HG02763 (cell line): ENCODE results near the gene HAL.
"Not testable (repeated sequence)": the region's sequence is repeated elsewhere in the genome, so short reads cannot be mapped to it uniquely, and the experiment has no call there.

ENCODE experiments used
- ATAC-seq: cut with Tn5 transposase; IDR thresholded peaks from one replicate; pipeline ENCODE4 v1.9.1; 2021; ENCODE audit warnings: mild to moderate bottlenecking, moderate library complexity; ENCODE audit not compliant: unreplicated experiment

The HAL gene

DNA sequence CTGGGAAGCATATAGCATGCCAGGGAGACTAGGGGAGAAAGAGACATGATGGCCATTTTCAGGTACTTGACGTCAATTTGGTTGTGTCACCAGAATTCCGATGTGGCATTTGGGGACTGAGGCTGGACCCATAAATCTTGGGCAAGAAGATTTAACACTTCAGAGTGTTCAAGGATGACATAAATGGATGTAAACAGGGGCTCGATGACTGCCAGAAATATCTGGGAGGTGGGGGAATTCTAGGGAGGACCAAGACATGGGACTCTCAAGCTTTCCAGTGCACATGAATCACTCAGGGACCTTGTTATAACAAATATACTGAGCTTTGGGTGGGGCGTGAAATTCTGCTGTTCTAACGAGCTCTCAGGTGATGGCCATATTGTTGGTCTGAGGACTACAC lies 17.8 kb downstream of the HAL start:
- no peak for ATAC-seq

DNA sequence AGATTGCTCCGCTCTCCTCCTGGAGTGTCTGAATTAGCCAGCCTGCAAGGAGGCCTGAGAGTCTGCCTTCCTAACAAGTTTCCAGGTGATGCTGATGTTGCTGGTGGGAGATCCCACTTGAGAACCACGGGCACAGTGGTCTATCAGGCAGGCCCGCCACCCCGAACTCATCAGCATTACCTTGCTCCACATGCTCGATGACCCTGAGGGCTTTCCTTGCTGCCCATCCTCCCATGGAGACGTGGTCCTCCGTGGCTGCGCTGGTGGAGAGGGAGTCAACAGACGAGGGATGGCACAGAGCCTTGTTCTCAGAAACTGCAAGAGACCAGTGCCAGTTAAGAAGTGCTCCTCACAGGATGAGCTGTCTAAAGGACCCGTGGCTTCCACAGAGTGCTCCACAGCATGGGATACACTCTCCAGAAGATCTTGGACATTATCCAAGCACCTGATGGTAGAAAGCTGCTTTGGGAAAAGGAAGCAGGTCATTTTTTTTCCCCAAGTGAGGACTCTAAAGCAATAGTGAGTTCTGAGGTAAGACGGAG lies 18.3 kb downstream of the HAL start:
- no peak for ATAC-seq

GRCh38 chr12:95976416-95976832 lies 19.7 kb downstream of the HAL start:
- ATAC-seq, result no peak

DNA sequence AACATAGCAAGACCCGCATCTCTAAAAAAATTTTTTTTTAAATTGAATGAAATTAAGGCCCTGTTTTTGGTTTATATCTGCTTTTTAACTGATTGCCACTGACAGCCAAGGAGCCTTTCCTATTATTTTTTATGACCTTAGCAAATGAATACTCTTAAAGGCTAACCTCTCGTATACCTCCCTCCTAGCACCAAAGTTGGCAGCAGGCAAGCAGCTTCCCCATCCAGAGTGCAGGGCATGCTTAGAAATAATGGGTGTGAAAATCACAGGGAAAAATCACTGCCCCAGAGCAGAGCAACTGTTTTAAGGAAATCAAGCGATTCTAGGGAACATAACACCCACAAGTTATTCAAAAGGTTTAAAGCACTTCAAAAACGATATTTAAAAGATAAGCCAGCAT lies 20.7 kb downstream of the HAL start:
- ATAC-seq, result no peak

- ATAC-seq, result no peak
These were observed 21.8 kb downstream of the HAL start for GRCh38 chr12:95974358-95974757.

DNA sequence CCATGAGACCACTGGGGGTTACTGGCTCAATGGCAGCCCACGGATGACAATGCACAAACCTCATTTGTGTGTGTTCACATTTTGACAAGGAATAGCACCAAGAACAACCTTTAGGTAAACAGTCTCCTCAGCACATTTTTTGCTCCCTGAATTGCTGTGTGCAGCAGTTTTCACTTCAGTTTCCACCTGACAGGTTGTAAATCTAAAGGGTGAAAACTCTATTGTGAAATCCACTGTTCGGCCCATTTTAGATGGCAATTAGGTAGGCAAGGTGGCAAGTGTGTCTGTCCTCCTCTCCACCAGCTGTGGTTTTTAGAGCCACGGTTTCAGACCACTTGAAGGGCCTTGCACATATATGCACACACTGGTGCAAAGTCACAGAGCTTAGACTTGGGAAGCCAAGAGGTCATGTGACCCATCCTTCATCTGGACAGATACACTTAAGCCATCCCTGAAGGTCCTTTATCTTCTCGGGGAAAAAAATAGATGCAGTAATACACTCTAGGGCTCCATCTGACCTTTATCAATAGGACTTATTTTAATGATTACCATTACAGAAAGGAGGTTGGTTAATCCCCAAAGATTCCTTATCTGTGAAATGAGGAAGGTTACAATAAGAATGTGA lies 23.2 kb downstream of the HAL start:
- ATAC-seq, result no peak

GRCh38 chr12:95970905-95971304 lies 25.2 kb downstream of the HAL start:
- ATAC-seq, result no peak

GRCh38 chr12:95969116-95969515 lies 27.0 kb downstream of the HAL start:
- not testable (repeated sequence) for ATAC-seq

DNA sequence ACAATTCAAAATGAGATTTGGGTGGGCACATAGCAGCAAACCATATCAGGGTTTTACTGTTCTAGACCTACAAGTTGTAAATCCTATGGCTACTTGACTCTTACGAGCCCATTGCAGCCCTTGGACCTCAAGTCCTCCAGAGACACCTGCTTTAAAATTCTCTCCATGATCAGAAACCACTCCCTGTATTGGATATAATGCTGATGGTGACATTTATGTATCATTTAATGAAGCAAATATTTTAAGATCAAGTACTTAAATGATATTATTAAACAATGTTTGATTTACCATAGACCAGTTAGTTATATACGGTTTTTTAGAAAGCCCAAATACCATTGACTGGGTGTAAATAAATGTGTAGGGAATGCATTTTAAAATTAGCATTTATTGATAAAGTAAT lies 28.8 kb downstream of the HAL start:
- no peak for ATAC-seq

DNA sequence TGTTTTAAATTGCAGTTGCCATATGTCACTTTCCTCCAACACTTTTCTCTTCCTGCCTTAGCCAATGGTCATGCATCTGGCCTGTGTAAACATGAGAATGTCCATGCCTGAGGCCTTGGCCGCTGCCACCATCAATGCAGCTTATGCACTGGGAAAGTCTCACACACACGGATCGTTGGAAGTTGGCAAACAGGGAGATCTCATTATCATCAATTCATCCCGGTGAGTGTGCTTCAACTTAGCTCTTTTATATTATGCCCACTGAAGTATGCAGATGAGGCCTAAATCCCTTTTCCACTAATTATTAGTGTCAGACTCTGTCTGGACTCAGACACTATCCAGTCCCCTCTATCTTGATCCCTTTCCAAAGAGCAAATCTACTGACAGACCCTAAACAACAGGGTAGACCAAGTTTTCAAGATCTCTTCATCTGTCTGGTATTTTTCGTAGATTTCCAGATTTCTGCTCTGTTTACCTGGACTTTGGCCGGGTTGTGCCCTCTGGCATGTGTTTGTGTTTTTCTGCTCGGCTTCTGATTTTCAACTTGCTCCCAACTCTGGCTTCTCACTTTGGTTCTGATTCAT lies 29.8 kb downstream of the HAL start:
- ATAC-seq, result no peak

DNA sequence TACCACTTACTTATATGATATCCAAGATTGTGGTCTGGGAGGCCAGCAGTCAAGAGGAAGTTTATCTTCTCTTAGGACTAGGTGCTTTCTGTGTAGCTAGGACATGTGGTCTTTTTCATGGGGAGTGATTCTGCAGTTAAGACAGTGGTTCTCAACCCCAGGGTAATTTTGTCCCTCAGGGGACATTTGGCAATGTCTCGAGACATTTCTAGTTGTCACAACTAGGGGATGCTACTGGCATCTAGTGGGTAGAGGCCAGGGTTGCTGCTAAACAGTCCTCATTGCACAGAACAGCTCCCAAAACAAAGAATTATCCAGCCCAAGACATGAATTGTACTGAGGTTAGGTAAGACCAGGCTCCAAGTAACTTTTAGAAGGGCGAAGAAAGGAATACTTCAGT lies 33.0 kb downstream of the HAL start:
- ATAC-seq, result no peak

GRCh38 chr12:95962222-95962621 lies 33.9 kb downstream of the HAL start:
- no peak for ATAC-seq

GRCh38 chr12:95960241-95960640 lies 35.9 kb downstream of the HAL start:
- no peak for ATAC-seq

GRCh38 chr12:95959107-95959506 lies 37.0 kb downstream of the HAL start:
- no peak for ATAC-seq

- no peak for ATAC-seq
These were observed 39.5 kb downstream of the HAL start for GRCh38 chr12:95956557-95957145.

DNA sequence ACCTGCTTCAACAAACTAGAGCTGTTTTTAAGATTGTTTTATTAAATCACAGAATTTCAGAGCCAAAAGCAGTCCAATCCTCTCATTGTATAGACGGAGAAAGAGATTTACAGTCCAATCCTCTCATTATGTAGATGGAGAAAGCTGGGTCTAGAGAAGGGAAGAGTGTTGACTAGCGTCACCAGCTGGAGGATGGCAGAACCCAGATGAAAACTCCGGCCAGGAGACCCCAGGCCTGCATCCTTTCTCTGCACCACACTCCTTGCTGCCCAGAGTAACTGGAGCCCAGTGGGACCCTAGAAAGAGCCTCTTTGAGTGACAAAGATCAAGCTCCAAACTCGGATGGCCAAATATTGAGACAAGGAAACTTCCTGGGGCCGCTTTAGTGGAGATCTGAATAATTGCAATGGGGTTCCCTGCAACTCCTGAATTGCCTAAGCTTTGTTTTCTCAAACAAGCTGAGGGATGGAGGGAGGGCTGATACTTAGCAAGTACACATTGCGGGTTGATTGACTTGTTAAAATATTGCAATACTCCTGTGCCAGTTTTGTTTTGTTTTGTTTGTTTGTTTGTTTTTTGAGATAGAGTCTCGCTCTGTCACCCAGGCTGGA lies 40.5 kb downstream of the HAL start:
- ATAC-seq, result no peak

DNA sequence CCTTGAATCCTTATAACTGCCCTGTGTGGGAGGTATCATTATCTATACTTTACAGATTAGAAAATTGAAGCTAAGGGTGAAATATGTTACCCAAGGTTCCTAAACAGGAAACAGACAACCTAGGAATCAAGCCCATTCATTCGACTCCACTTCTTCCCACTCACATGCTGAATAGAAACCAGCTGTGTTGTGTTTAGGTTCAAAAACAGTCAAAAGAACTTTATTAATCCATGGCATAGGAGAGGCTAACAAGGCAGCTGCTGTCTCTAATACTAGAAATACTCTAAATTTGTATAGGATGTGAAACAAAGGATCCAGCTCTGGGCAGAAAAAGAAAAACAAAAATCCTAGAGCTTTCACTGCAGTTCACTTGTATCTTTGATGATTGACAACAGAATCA lies 43.1 kb downstream of the HAL start:
- ATAC-seq, result no peak

DNA sequence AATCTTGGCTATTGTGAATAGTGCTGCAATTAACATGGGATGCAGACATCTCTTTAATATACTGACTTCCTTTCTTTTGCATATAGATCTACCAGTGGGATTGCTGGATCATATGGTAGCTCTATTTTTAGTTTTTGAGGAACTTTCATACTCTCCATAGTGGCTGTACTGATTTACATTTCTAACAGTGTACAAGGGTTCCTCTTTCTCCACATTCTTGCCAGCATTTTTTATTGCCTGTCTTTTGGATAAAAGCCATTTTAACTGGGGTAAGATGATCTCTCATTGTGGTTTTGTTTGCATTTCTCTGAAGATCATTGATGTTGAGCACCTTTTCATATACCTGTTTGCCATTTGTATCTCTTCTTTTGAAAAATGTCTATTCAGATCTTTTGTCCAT lies 44.6 kb downstream of the HAL start:
- ATAC-seq, result no peak

- no peak for ATAC-seq
These were observed 46.5 kb downstream of the HAL start for GRCh38 chr12:95949477-95950206.

GRCh38 chr12:95944108-95944704 lies 51.9 kb downstream of the HAL start:
- ATAC-seq, result no peak

DNA sequence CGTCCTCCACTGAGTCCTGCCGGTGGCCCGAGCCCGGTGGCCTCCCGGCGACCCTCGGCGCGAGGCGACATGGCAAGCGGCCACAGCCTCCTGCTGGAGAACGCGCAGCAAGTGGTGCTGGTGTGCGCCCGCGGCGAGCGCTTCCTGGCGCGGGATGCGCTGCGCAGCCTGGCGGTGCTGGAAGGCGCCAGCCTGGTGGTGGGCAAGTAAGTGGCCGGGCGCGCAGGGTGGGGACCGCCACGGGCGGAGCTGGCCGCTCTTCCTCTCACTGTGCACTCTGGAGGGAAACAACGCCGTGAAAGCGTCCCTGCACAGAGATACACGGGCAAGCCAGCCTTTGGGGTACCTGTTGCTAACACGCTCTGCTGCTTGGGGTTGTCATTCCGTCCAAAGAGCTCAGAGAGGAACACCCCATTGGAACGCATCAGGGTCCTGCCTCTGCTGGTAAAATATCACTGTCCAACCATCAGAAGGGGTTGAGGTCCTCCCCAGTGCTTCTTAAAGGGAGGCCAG lies 52.8 kb downstream of the HAL start, which contains the start of gene AMDHD1:
Gene AMDHD1, plus strand, starts transcription at position 2 of the 513 bp plus-strand sequence. Its CDS starts 68 bp downstream, at position 70.
- ATAC-seq, result peak; percentile 49
